Trophoblast cell (in vitro differentiated cells and primary cell): ENCODE data around the gene ZP4.
A peak's percentile ranks its signal among the peaks of the same experiment; 100 is the strongest.

Experiments
- DNase-seq, 2 donors: peaks; one replicate each; pipeline ENCODE4 v3.0.0-alpha.2; 2016
- H2AFZ ChIP-seq: 2 replicates; pipeline ENCODE4 v1.6.1; 2013; ENCODE audit warnings: low read length, moderate library complexity, mild to moderate bottlenecking; ENCODE audit not compliant: insufficient read depth, poor library complexity
- H2AK5ac ChIP-seq: 2 replicates; pipeline ENCODE4 v1.6.1; 2013; ENCODE audit warnings: mild to moderate bottlenecking, low read length
- H2BK120ac ChIP-seq: 2 replicates; pipeline ENCODE4 v1.6.1; 2013; ENCODE audit warnings: low read length, mild to moderate bottlenecking, moderate library complexity; ENCODE audit not compliant: insufficient read depth, poor library complexity
- H2BK12ac ChIP-seq: 2 replicates; pipeline ENCODE4 v1.6.1; 2013; ENCODE audit warnings: mild to moderate bottlenecking, low read length, moderate library complexity
- H2BK5ac ChIP-seq: 2 replicates; pipeline ENCODE4 v1.6.1; 2013; ENCODE audit warnings: low read length, low read depth, moderate library complexity, mild to moderate bottlenecking; ENCODE audit not compliant: poor library complexity
- H3K14ac ChIP-seq: 2 replicates; pipeline ENCODE4 v1.6.1; 2013; ENCODE audit warnings: mild to moderate bottlenecking, low read length
- H3K18ac ChIP-seq: 2 replicates; pipeline ENCODE4 v1.6.1; 2013; ENCODE audit warnings: mild to moderate bottlenecking, low read length
- H3K23ac ChIP-seq: 2 replicates; pipeline ENCODE4 v1.6.1; 2013; ENCODE audit warnings: low read length
- H3K27ac ChIP-seq: 2 replicates; pipeline ENCODE4 v1.5.1; 2013; ENCODE audit warnings: low read depth, mild to moderate bottlenecking, inconsistent platforms, low read length, moderate library complexity
- H3K27me3 ChIP-seq: 2 replicates; pipeline ENCODE4 v1.6.1; 2013; ENCODE audit warnings: inconsistent platforms, mild to moderate bottlenecking, low read length, moderate library complexity; ENCODE audit not compliant: insufficient read depth
- H3K36me3 ChIP-seq, 2 experiments: 1 replicate in 1 of 2; 2 replicates in 1 of 2; pipeline ENCODE4 v1.6.1; 2013; ENCODE audit warnings: low read length in 2 of 2, mild to moderate bottlenecking in 2 of 2, moderate library complexity in 1 of 2; ENCODE audit not compliant: insufficient read depth in 2 of 2, control insufficient read depth in 1 of 2
- H3K4ac ChIP-seq: 2 replicates; pipeline ENCODE4 v1.6.1; 2013; ENCODE audit warnings: low read depth, mild to moderate bottlenecking, low read length, moderate library complexity
- H3K4me1 ChIP-seq, 2 experiments: 1 replicate in 1 of 2; 2 replicates in 1 of 2; pipeline ENCODE4 v1.6.1; 2013; ENCODE audit warnings: low read length in 2 of 2, mild to moderate bottlenecking in 2 of 2, moderate library complexity in 1 of 2; ENCODE audit not compliant: insufficient read depth in 2 of 2, control insufficient read depth in 1 of 2
- H3K4me2 ChIP-seq: 2 replicates; pipeline ENCODE4 v1.6.1; 2013; ENCODE audit warnings: inconsistent platforms, mild to moderate bottlenecking, low read length, moderate library complexity
- H3K4me3 ChIP-seq: 2 replicates; pipeline ENCODE4 v1.5.1; 2013; ENCODE audit warnings: mild to moderate bottlenecking, low read depth, low read length, inconsistent platforms
- H3K79me1 ChIP-seq: one replicate; pipeline ENCODE4 v1.6.1; 2013; ENCODE audit warnings: low read length
- H3K79me2 ChIP-seq: 2 replicates; pipeline ENCODE4 v1.6.1; 2013; ENCODE audit warnings: low read length, mild to moderate bottlenecking; ENCODE audit not compliant: control insufficient read depth, insufficient read depth, poor library complexity
- H3K9ac ChIP-seq: 2 replicates; pipeline ENCODE4 v1.6.1; 2013; ENCODE audit warnings: mild to moderate bottlenecking, low read length
- H3K9me3 ChIP-seq: 2 replicates; pipeline ENCODE4 v1.6.1; 2013; ENCODE audit warnings: low read depth, mild to moderate bottlenecking, control low read depth, inconsistent platforms, low read length; ENCODE audit not compliant: insufficient read depth
- H4K12ac ChIP-seq: 2 replicates; pipeline ENCODE4 v1.6.1; 2013; ENCODE audit warnings: low read depth, mild to moderate bottlenecking, low read length, moderate library complexity
- H4K8ac ChIP-seq: 2 replicates; pipeline ENCODE4 v1.6.1; 2013; ENCODE audit warnings: low read depth, mild to moderate bottlenecking, low read length, moderate library complexity
- H4K91ac ChIP-seq: one replicate; pipeline ENCODE4 v1.6.1; 2013; ENCODE audit warnings: low read depth, mild to moderate bottlenecking, low read length, moderate library complexity
- WGBS: extraction: QIAGEN DNeasy Blood & Tissue Kit; methylation state at CpG from one replicate; pipeline ENCODE4 v1.1.7; 2013; ENCODE audit warnings: missing lambda C conversion rate; ENCODE audit not compliant: insufficient read length, insufficient coverage; ENCODE audit errors: extremely low coverage; 5-methylcytosine and 5-hydroxymethylcytosine counted together

Gene ZP4

DNA sequence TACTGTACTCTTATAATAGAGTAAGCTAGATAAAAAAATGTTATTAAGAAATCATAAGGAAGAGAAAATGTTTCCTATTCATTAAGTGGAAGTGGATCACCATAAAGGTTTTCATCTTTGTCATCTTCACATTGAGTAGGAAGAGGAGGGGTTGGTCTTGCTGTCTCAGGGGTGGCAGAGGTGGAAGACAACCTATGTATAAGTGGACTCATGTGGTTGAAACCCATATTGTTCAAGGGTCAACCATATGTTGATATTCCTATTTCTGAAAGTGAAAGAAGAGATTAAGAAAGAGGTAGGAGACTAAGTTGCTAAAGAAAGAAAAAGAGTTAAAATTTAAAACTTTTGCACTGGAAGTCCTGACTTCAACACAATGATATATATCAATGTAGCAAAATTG, 4.9 kb upstream of the ZP4 start:
- Histone ChIP-seq H3K4me1 (no peaks in the 10 kb centered on the region), H3K27me3 (no peaks in the 10 kb centered on the region), H3K4me3 (no peak overlapping the region), H3K23ac (no peak overlapping the region), H3K9ac (no peak overlapping the region), H2BK12ac (no peak overlapping the region), H3K4ac (no peak overlapping the region), H3K36me3 (no peaks in the 10 kb centered on the region), H3K9me3 (no peaks in the 10 kb centered on the region), H3K14ac (no peak overlapping the region), H3K4me2 (no peak overlapping the region), H2AFZ (no peak overlapping the region), H3K79me1 (no peaks in the 10 kb centered on the region), H4K91ac (no peak overlapping the region), H4K8ac (no peak overlapping the region), H2BK5ac (no peak overlapping the region), H3K18ac (no peak overlapping the region), H4K12ac (no peak overlapping the region), H3K27ac (no peak overlapping the region), H2AK5ac (no peak overlapping the region), H3K79me2 (no peaks in the 10 kb centered on the region), H2BK120ac (no peak overlapping the region)
- DNase-seq, result no peak

DNA sequence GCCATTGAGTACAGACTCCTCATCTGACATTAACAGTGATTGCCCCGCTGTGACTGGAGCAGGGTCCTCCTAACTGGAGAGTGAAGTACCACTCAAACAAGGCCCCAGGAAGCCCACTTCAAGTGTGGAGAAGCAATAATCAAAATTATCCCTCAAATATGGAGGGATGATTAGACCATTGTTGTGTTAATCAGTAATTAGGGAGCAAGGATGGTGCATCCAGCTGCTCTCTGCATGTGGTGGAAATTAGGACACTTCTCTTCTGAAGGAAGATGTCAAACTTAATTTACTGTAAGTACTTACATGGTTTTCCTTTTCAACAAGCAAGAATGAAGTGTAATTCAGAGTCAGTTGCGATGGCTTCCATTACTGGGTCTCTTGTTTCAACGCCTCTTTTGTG, 3.4 kb upstream of the ZP4 start:
- H4K12ac ChIP-seq, result no peak overlapping the region
- H2AFZ ChIP-seq, result no peak overlapping the region
- no peaks in the 10 kb centered on the region for H3K4me1 ChIP-seq
- H3K4ac ChIP-seq, result no peak overlapping the region
- no peak overlapping the region for H4K91ac ChIP-seq
- no peaks in the 10 kb centered on the region for H3K9me3 ChIP-seq
- H2BK12ac ChIP-seq, result no peak overlapping the region
- H2BK5ac ChIP-seq, result no peak overlapping the region
- no peak for DNase-seq
- no CpG with 5 or more reads among the region's 3 CpGs for WGBS
- H3K4me3 ChIP-seq, result no peak overlapping the region
- no peak overlapping the region for H3K18ac ChIP-seq
- no peaks in the 10 kb centered on the region for H3K79me1 ChIP-seq
- no peak overlapping the region for H3K27ac ChIP-seq
- H3K79me2 ChIP-seq, result no peaks in the 10 kb centered on the region
- no peak overlapping the region for H3K14ac ChIP-seq
- no peaks in the 10 kb centered on the region for H3K27me3 ChIP-seq
- H3K9ac ChIP-seq, result no peak overlapping the region
- no peak overlapping the region for H2BK120ac ChIP-seq
- H3K36me3 ChIP-seq, result no peaks in the 10 kb centered on the region
- no peak overlapping the region for H4K8ac ChIP-seq
- no peak overlapping the region for H2AK5ac ChIP-seq
- no peak overlapping the region for H3K23ac ChIP-seq
- no peak overlapping the region for H3K4me2 ChIP-seq

DNA sequence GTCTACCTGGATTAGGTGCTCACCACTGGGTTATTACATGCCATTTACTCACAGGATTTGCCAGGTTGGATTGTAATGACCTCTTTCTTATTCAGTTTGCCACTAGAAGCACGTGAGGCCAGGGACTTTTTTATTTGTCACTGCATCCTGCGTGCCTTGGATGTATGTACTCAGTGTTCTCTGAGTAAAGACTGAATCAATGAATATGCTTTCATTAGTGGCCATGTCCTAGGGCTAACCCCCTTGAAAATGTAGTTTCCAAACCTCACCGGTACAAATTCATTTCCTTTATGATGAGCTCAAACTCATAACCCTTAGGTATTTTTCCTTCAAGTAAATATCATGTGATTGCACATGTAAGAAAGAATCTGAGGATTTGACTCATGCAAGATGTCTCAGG, 1.3 kb upstream of the ZP4 start:
- H3K18ac ChIP-seq, result no peak overlapping the region
- WGBS, result no CpG with 5 or more reads among the region's 3 CpGs
- no peak overlapping the region for H3K23ac ChIP-seq
- H3K79me2 ChIP-seq, result no peaks in the 10 kb centered on the region
- no peak overlapping the region for H3K14ac ChIP-seq
- H3K9ac ChIP-seq, result no peak overlapping the region
- no peak overlapping the region for H3K4me2 ChIP-seq
- H2BK120ac ChIP-seq, result no peak overlapping the region
- H4K91ac ChIP-seq, result no peak overlapping the region
- no peak overlapping the region for H3K27ac ChIP-seq
- H3K4ac ChIP-seq, result no peak overlapping the region
- no peak overlapping the region for H2AFZ ChIP-seq
- H3K9me3 ChIP-seq, result peaks cover 2% of the 10 kb centered on the region
- H2BK5ac ChIP-seq, result no peak overlapping the region
- no peak overlapping the region for H4K12ac ChIP-seq
- no peaks in the 10 kb centered on the region for H3K79me1 ChIP-seq
- peak in 1 of 2 donors; percentile 69 for DNase-seq
- H3K4me3 ChIP-seq, result no peak overlapping the region
- H4K8ac ChIP-seq, result no peak overlapping the region
- no peaks in the 10 kb centered on the region for H3K36me3 ChIP-seq
- H2BK12ac ChIP-seq, result no peak overlapping the region
- H3K27me3 ChIP-seq, result no peaks in the 10 kb centered on the region
- no peaks in the 10 kb centered on the region for H3K4me1 ChIP-seq
- no peak overlapping the region for H2AK5ac ChIP-seq

DNA sequence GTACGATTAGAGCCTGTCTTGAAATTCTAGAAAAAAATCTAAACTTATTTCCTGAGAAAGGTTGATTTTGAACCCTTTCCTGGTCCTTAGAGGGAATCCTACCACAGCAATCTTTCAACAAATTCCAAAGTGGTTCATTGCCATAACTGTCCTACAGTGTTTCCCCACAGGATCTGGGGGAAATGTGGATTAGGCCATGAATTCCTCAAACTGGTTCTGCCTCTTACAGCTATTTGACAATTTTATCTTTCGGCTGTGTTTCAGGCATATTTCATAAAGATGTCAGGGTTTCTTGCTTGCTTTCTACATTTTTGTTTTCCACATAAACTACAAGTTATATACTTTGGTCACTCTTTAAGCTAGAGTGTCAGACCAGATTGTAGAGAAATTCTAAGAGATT, 544 bp upstream of the ZP4 start:
- Histone ChIP-seq H3K14ac (no peak overlapping the region), H3K36me3 (no peaks in the 10 kb centered on the region), H3K4me2 (no peak overlapping the region), H2BK12ac (no peak overlapping the region), H3K4me3 (no peak overlapping the region), H2BK120ac (no peak overlapping the region), H3K4me1 (no peaks in the 10 kb centered on the region), H4K12ac (no peak overlapping the region), H4K91ac (no peak overlapping the region), H3K9ac (no peak overlapping the region), H3K27ac (no peak overlapping the region), H2AFZ (no peak overlapping the region), H3K27me3 (no peaks in the 10 kb centered on the region), H4K8ac (no peak overlapping the region), H3K79me1 (no peaks in the 10 kb centered on the region), H3K9me3 (peaks cover 2% of the 10 kb centered on the region), H2BK5ac (no peak overlapping the region), H3K4ac (no peak overlapping the region), H3K79me2 (no peaks in the 10 kb centered on the region), H2AK5ac (no peak overlapping the region), H3K18ac (no peak overlapping the region), H3K23ac (no peak overlapping the region)
- DNase-seq, result peak; percentile 59 to 95
- WGBS, result no CpG with 5 or more reads among the region's 2 CpGs

DNA sequence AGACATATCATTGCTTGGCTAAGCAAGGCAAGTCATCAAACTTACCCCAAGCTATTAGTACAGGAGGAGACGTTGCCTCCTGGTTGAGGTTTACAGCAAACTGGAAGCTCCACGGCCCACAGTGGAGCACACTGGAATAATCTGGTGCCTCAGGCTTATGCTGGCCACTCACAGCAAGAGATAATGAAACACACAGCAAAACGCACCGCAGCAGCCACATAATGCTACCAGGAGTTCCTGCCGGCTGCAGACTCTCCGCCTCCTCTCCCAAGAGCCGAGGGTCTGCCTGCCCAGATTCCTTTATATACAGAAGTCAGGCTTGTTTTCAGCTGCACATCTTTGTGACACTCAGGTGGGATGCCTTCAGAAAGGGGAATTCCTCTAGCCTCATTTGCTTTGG, 306 bp downstream of the ZP4 start:
- no peaks in the 10 kb centered on the region for H3K79me1 ChIP-seq
- no peak overlapping the region for H3K18ac ChIP-seq
- no peak overlapping the region for H3K23ac ChIP-seq
- no peaks in the 10 kb centered on the region for H3K36me3 ChIP-seq
- no peak overlapping the region for H2AFZ ChIP-seq
- no peak overlapping the region for H3K4ac ChIP-seq
- no peak overlapping the region for H3K14ac ChIP-seq
- H3K4me2 ChIP-seq, result no peak overlapping the region
- no peak overlapping the region for H2AK5ac ChIP-seq
- no peak overlapping the region for H2BK120ac ChIP-seq
- no peak overlapping the region for H2BK5ac ChIP-seq
- no peak overlapping the region for H3K9ac ChIP-seq
- H3K27ac ChIP-seq, result no peak overlapping the region
- H4K12ac ChIP-seq, result no peak overlapping the region
- no peak overlapping the region for H4K8ac ChIP-seq
- H3K27me3 ChIP-seq, result no peaks in the 10 kb centered on the region
- no CpG with 5 or more reads among the region's 7 CpGs for WGBS
- no peak overlapping the region for H4K91ac ChIP-seq
- H2BK12ac ChIP-seq, result no peak overlapping the region
- H3K9me3 ChIP-seq, result peaks cover 2% of the 10 kb centered on the region
- H3K4me1 ChIP-seq, result no peaks in the 10 kb centered on the region
- H3K79me2 ChIP-seq, result no peaks in the 10 kb centered on the region
- peak; percentile 57 to 60 for DNase-seq
- no peak overlapping the region for H3K4me3 ChIP-seq
